RPMI8226 (cell line): Measurements from ENCODE around the gene PCDHA5.
"Not testable (repeated sequence)": the region's sequence is repeated elsewhere in the genome, so short reads cannot be mapped to it uniquely, and the experiment has no call there.

Experiments used
- DNase-seq: peaks from one replicate; pipeline ENCODE4 v3.0.0-alpha.2; 2015

The PCDHA5 gene

DNA sequence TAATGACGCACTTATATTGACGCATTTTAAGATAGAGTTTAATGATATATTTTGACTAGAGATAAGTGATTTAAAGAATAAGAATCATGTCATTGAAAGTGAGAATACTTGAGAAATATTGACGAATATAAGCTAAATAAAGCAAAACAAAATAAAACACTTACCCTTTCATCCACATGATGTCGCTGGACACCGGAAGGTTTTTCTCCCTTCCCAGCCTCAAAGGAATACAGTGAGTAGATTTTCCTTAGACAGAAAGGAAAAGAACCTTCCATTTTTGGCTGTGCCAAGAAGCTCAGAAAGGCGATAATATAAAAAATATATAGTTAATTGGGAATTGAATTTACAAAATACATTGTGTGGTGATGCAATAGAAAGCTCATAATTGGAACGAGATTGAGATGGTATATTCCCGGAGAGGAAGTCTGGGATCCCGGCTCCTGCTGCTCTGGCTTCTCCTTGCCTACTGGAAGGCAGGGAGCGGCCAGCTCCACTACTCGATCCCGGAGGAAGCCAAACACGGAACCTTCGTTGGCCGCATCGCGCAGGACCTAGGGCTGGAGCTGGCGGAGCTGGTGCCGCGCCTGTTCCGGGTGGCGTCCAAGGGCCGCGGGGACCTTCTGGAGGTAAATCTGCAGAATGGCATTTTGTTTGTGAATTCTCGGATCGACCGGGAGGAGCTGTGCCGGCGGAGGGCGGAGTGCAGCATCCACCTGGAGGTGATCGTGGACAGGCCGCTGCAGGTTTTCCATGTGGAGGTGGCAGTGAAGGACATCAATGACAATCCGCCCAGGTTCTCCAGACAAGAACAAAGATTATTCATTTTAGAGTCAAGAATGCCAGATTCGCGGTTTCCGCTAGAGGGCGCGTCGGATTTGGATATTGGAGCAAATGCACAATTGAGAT, at the start of gene PCDHA5:
PCDHA5 (plus strand) TSS at position 239 of the 906 bp plus-strand sequence.
- peak; percentile 60 for DNase-seq

DNA sequence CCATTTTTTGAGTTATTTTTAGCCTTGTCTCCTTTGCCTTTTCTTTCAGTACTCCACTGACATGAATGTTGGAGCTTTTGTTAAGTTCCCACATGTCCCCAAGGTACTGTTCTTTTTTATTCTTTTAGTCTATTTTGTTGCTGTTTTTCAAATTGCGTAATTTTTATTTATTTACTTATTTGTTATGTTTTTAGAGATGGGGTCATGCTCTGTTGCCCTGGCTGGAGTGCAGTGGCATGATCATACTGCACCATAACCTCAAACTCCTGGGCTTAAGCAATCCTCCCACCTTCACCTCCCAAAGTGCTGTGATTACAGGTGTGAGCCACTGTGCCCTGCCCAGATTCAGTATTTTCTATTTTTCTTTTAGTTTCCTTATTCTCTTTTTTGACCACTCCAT, 40.9 kb upstream of the PCDHA5 start:
- DNase-seq, result no peak

DNA sequence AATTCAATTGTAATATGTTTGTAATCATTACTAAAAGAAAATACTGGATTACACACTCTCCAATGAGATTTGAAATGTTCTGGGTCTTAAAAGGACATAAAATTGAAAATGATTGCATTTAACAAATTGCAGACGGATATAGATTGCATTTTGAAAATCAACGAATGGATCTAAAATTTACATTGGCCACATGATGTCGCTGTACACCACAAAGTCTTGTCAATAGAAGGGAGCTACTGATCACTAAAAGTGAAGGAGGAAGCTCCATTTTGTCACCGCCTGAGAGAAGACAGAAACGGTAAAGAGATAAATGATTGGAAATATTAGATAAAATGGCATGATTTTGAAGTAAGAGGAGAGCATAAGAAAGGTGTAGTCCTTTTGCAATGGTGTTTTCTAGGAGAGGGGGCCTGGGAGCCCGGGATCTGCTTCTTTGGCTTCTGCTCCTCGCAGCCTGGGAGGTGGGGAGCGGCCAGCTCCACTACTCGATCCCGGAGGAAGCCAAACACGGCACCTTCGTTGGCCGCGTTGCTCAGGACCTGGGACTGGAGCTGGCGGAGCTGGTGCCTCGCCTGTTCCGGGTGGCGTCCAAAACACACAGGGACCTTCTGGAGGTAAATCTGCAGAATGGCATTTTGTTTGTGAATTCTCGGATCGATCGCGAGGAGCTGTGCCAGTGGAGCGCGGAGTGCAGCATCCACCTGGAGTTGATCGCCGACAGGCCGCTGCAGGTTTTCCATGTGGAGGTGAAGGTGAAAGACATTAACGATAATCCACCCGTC, 35.3 kb upstream of the PCDHA5 start, which contains the start of gene PCDHA1:
PCDHA1 (plus strand) TSS at position 236 of the 782 bp plus-strand sequence.
- DNase-seq, result peak; percentile 13

DNA sequence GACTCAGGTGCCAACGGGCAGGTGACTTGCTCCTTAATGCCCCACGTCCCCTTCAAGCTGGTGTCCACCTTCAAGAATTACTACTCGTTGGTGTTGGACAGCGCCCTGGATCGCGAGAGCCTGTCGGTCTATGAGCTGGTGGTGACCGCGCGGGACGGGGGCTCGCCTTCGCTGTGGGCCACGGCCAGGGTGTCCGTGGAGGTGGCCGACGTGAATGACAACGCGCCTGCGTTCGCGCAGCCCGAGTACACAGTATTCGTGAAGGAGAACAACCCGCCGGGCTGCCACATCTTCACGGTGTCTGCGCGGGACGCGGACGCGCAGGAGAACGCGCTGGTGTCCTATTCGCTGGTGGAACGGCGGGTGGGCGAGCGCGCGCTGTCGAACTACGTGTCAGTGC, 34.0 kb upstream of the PCDHA5 start:
- DNase-seq, result not testable (repeated sequence)

DNA sequence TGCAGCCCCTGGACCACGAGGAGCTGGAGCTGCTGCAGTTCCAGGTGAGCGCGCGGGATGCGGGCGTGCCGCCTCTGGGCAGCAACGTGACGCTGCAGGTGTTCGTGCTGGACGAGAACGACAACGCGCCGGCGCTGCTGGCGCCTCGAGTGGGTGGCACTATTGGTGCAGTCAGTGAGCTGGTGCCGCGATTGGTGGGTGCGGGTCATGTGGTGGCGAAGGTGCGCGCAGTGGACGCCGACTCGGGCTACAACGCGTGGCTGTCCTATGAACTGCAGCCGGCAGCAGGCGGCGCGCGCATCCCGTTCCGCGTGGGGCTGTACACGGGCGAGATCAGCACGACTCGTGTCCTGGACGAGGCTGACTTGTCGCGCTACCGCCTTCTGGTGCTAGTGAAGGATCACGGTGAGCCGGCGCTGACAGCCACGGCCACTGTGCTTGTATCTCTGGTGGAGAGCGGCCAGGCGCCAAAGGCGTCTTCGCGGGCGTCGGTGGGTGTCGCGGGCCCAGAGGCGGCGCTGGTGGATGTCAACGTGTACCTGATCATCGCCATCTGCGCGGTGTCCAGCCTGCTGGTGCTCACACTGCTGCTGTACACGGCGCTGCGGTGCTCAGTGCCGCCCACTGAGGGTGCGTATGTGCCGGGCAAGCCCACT, 33.4 kb upstream of the PCDHA5 start:
- not testable (repeated sequence) for DNase-seq

DNA sequence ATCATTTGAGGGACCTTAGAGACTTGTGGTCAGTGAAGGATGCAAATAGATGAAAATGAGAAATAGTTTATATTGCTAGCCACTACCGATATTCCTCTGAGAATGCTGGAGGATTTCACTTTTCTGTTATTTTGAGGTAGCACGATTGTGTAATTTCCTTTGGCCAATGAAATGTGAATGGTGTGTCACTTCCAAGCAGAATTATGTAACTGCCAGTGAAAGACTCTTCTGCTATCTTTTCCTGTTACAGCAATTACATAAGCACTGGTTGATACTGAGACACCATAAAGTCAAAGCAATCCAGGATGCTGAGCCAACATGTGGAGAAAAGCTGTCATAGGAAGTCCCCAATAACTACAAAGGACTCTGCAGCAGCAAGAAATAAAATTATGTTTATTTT, 30.3 kb upstream of the PCDHA5 start:
- no peak for DNase-seq

DNA sequence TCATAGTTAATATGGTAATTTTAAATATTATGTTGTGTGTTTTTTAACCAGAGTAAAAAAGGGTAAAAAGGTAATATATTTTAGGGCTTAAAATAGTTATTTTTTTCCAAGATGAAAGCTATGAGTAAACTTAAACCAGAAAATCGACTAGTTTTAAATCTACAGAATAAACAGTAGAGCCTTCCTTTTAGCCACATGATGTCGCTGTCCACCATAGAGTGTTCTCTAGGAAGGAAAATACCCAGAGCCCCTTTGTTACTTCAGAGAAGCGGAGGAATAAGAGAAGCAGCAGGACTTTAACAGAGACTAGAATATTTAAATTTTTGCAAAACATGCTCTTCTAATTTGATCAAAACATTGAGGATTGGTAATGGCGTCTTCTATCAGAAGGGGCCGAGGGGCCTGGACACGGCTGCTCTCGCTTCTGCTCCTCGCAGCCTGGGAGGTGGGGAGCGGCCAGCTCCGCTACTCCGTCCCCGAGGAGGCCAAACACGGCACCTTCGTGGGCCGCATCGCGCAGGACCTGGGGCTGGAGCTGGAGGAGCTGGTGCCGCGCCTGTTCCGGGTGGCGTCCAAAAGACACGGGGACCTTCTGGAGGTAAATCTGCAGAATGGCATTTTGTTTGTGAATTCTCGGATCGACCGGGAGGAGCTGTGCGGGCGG, 26.7 kb upstream of the PCDHA5 start, which contains the start of gene PCDHA2:
PCDHA2 (plus strand) TSS at position 258 of the 664 bp plus-strand sequence.
- DNase-seq, result peak; percentile 43

DNA sequence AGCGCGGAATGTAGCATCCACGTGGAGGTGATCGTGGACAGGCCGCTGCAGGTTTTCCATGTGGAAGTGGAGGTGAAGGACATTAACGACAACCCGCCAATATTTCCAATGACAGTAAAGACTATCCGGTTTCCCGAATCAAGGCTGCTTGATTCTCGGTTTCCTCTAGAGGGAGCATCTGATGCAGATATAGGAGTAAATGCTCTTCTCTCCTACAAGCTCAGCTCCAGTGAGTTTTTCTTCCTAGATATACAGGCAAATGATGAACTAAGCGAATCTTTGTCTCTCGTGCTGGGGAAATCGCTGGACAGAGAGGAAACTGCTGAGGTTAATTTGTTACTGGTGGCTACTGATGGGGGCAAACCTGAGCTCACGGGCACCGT, 26.2 kb upstream of the PCDHA5 start:
- peak; percentile 18 for DNase-seq

DNA sequence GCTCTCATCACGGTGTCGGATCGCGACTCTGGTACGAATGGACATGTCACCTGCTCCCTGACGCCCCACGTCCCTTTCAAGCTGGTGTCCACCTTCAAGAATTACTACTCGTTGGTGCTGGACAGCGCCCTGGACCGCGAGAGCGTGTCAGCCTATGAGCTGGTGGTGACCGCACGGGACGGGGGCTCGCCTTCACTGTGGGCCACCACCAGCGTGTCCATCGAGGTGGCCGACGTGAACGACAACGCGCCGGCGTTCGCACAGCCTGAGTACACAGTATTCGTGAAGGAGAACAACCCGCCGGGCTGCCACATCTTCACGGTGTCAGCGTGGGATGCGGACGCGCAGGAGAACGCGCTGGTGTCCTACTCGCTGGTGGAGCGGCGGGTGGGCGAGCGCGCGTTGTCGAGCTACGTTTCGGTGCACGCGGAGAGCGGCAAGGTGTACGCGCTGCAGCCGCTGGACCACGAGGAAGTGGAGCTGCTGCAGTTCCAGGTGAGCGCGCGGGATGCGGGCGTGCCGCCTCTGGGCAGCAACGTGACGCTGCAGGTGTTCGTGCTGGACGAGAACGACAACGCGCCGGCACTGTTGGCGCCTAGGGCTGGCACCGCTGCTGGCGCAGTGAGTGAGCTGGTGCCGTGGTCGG, 25.2 kb upstream of the PCDHA5 start:
- DNase-seq, result not testable (repeated sequence)

DNA sequence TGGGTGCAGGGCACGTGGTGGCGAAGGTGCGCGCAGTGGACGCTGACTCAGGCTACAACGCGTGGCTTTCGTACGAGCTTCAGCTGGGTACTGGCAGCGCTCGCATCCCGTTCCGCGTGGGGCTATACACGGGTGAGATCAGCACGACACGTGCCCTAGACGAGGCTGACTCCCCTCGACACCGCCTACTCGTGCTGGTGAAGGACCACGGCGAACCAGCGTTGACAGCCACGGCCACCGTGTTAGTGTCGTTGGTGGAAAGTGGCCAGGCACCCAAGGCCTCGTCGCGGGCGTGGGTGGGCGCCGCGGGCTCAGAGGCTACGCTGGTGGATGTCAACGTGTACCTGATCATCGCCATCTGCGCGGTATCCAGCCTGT, 24.7 kb upstream of the PCDHA5 start:
- no peak for DNase-seq

DNA sequence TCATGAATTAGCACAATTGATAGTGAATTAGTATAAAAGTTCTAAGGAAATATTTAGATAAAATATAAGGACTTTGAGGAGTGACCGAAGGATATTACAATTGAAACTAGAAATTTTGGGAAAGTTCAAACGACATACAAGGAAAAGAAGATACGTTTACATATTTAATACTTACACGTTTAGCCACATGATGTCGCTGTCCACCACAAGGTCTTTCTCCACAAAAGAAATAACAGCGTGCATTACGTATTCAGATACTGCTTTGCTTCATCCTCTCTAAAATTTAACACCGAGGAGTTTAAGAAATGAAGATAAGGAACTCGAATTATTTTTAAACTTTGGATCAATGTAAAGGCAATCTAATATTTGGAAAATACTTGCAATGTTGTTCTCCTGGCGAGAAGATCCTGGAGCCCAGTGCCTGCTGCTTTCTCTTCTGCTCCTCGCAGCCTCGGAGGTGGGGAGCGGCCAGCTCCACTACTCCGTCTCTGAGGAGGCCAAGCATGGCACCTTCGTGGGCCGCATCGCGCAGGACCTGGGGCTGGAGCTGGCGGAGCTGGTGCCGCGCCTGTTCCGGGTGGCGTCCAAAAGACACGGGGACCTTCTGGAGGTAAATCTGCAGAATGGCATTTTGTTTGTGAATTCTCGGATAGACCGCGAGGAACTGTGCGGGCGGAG, 20.5 kb upstream of the PCDHA5 start, which contains the start of gene PCDHA3:
PCDHA3 (plus strand) TSS at position 242 of the 678 bp plus-strand sequence.
- DNase-seq, result no peak

DNA sequence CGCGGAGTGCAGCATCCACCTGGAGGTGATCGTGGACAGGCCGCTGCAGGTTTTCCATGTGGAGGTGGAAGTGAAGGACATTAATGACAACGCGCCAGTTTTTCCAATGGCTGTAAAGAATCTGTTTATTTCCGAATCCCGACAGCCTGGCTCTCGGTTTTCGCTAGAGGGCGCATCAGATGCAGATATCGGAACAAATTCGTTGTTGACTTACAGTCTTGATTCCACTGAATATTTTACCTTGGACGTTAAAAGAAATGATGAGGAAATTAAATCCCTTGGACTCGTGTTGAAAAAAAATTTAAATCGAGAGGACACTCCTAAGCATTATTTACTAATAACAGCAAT, 19.9 kb upstream of the PCDHA5 start:
- no peak for DNase-seq

DNA sequence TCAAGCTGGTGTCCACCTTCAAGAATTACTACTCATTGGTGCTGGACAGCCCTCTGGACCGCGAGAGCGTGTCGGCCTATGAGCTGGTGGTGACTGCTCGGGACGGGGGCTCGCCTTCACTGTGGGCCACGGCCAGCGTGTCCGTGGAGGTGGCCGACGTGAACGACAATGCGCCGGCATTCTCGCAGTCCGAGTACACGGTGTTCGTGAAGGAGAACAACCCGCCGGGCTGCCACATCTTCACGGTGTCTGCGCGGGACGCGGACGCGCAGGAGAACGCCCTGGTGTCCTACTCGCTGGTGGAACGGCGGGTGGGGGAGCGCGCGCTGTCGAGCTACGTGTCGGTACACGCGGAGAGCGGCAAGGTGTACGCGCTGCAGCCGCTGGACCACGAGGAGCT, 19.0 kb upstream of the PCDHA5 start:
- not testable (repeated sequence) for DNase-seq

DNA sequence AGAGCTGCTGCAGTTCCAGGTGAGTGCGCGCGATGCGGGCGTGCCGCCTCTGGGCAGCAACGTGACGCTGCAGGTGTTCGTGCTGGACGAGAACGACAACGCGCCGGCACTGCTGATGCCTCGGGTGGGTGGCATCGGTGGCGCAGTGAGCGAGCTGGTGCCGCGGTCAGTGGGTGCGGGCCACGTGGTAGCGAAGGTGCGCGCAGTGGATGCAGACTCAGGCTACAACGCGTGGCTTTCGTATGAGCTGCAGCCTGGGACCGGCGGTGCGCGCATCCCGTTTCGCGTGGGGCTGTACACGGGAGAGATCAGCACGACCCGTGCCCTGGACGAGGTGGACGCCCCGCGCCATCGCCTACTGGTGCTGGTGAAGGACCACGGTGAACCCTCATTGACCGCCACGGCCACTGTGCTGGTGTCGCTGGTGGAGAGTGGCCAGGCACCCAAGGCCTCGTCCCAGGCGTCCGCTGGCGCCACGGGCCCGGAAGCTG, 18.6 kb upstream of the PCDHA5 start:
- DNase-seq, result no peak

DNA sequence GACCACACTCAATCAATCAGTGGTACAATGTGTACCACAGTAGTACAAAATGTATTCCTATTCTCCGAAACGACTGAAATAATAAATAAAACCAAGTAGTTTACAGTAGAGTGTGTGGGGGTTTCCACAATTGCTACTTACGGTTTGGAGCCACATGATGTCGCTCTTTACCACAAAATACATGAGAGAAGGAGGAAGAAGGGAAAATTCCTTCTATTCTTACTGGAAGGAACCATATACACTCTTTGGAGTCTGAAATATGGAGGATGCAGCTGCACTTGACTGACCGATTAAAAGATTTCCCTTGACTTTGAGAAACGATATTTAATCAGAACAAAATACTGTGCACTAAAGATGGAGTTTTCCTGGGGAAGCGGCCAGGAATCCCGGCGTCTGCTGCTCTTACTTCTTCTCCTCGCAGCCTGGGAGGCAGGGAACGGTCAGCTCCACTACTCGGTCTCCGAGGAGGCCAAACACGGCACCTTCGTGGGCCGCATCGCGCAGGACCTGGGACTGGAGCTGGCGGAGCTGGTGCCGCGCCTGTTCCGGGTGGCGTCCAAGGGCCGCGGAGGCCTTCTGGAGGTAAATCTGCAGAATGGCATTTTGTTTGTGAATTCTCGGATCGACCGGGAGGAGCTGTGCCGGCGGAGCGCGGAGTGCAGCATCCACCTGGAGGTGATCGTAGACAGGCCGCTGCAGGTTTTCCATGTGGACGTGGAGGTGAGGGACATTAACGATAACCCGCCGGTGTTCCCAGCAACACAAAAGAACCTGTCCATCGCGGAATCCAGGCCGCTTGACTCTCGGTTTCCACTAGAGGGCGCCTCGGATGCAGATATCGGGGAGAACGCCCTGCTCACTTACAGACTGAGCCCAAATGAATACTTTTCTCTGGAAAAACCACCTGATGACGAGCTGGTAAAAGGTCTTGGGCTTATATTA, 14.3 kb upstream of the PCDHA5 start, which contains the start of gene PCDHA4:
PCDHA4 (plus strand) TSS at position 235 of the 942 bp plus-strand sequence.
- DNase-seq, result peak; percentile 27

DNA sequence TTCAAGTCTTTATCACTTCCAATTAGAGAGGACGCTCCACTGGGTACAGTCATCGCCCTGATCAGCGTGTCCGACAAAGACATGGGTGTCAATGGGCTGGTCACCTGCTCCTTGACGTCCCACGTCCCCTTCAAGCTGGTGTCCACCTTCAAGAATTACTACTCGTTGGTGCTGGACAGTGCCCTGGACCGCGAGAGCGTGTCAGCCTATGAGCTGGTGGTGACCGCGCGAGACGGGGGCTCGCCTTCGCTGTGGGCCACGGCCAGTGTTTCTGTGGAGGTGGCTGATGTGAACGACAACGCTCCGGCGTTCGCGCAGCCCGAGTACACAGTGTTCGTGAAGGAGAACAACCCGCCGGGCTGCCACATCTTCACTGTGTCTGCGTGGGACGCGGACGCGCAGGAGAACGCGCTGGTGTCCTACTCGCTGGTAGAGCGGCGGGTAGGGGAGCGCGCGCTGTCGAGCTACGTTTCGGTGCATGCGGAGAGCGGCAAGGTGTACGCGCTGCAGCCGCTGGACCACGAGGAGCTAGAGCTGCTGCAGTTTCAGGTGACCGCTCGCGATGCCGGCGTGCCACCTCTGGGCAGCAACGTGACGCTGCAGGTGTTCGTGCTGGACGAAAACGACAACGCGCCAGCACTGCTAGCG, 13.0 kb upstream of the PCDHA5 start:
- DNase-seq, result not testable (repeated sequence)

DNA sequence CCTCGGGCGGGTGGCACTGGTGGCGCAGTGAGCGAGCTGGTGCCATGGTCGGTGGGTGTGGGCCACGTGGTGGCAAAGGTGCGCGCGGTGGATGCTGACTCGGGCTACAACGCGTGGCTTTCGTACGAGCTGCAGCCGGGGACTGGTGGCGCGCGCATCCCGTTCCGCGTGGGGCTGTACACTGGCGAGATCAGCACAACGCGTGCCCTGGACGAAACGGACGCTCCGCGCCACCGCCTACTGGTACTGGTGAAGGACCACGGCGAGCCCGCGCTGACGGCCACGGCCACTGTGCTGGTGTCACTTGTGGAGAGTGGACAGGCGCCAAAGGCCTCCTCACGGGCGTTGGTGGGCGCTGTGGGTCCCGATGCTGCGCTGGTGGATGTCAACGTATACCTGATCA, 12.5 kb upstream of the PCDHA5 start:
- no peak for DNase-seq

DNA sequence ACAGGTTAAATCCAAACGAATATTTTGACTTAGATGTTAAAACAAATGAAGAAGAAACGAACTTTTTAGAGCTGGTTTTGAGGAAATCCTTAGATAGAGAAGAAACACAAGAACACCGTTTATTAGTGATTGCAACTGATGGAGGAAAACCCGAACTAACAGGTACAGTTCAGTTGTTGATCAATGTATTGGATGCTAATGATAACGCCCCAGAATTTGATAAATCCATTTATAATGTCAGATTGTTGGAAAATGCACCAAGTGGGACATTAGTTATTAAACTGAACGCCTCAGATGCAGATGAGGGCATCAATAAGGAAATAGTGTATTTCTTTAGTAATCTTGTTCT, 842 bp downstream of the PCDHA5 start:
- no peak for DNase-seq

DNA sequence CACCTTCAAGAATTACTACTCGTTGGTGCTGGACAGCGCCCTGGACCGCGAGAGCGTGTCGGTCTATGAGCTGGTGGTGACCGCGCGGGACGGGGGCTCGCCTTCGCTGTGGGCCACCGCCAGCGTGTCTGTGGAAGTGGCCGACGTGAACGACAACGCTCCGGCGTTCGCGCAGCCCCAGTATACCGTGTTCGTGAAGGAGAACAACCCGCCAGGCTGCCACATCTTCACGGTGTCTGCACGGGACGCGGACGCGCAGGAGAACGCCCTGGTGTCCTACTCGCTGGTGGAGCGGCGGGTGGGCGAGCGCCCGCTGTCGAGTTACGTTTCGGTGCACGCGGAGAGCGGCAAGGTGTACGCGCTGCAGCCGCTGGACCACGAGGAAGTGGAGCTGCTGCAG, 1.6 kb downstream of the PCDHA5 start:
- DNase-seq, result not testable (repeated sequence)

DNA sequence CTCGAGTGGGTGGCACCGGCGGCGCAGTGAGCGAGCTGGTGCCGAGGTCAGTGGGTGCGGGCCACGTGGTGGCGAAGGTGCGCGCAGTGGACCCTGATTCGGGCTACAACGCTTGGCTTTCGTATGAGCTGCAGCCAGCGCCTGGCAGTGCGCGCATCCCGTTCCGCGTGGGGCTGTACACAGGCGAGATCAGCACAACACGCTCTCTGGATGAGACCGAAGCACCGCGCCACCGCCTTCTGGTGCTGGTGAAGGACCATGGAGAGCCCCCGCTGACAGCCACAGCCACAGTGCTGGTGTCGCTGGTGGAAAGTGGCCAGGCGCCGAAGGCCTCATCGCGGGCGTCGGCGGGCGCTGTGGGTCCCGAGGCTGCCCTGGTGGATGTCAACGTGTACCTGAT, 2.1 kb downstream of the PCDHA5 start:
- no peak for DNase-seq
